Neural cell (in vitro differentiated cells): ENCODE results near the gene KRTAP1-5. TPM values are rescaled to one million over a fixed set of nuclear protein-coding genes. Genes with fewer than 3 reads are reported as not detected.
"Not testable (repeated sequence)": the region's sequence is repeated elsewhere in the genome, so short reads cannot be mapped to it uniquely, and the experiment has no call there.

Source experiments
- H2AFZ ChIP-seq: fragments of 200-600, 300-800 bp; sonication (generic), shearing (Covaris generic); 2 replicates; pipeline ENCODE4 v1.6.0; 2014; ENCODE audit warnings: low read depth, mild to moderate bottlenecking, antibody characterized with exemption, low read length, moderate library complexity
- H3F3A ChIP-seq: fragments of 200-600 bp; shearing (Covaris generic); 2 replicates; pipeline ENCODE4 v1.6.1; 2016; ENCODE audit warnings: mild to moderate bottlenecking, moderate library complexity, mixed read lengths, antibody characterized with exemption, low read length; ENCODE audit not compliant: insufficient read depth, poor library complexity, severe bottlenecking
- H3K27ac ChIP-seq: fragments of 200-600, 300-800 bp; sonication (generic), shearing (Covaris generic); 2 replicates; pipeline ENCODE4 v1.5.1; 2014; ENCODE audit warnings: mild to moderate bottlenecking, low read length, moderate library complexity
- H3K27me3 ChIP-seq: fragments of 300-800, 200-600 bp; sonication (generic), shearing (Covaris generic); 2 replicates; pipeline ENCODE4 v1.6.0; 2014; ENCODE audit warnings: mild to moderate bottlenecking, low read depth, low read length, moderate library complexity; ENCODE audit not compliant: insufficient read depth
- H3K36me3 ChIP-seq: fragments of 300-800, 200-600 bp; sonication (generic), shearing (Covaris generic); 2 replicates; pipeline ENCODE4 v1.5.1; 2014; ENCODE audit warnings: mild to moderate bottlenecking, antibody characterized with exemption, low read length, moderate library complexity; ENCODE audit not compliant: insufficient read depth
- H3K4me2 ChIP-seq: fragments of 300-800, 200-600 bp; sonication (generic), shearing (Covaris generic); 2 replicates; pipeline ENCODE4 v1.6.0; 2014; ENCODE audit warnings: mild to moderate bottlenecking, low read length
- H3K4me3 ChIP-seq: fragments of 300-800, 200-600 bp; sonication (generic), shearing (Covaris generic); 2 replicates; pipeline ENCODE4 v1.5.1; 2014; ENCODE audit warnings: mild to moderate bottlenecking, low read length, moderate library complexity
- H3K79me2 ChIP-seq: fragments of 200-600 bp; shearing (Covaris generic); replicated peaks from 2 replicates; pipeline ENCODE4 v1.6.0; 2014; ENCODE audit warnings: mild to moderate bottlenecking, low read length, moderate library complexity; ENCODE audit not compliant: insufficient read depth
- H3K9ac ChIP-seq: fragments of 300-800, 200-600 bp; sonication (generic), shearing (Covaris generic); 2 replicates; pipeline ENCODE4 v1.6.1; 2016; ENCODE audit warnings: mild to moderate bottlenecking, low read length, mixed read lengths
- H3K9me2 ChIP-seq: fragments of 200-600 bp; shearing (Covaris generic); 2 replicates; pipeline ENCODE4 v1.6.1; 2016; ENCODE audit warnings: mild to moderate bottlenecking, low read length, mixed read lengths; ENCODE audit not compliant: insufficient read depth
- H3K9me3 ChIP-seq: fragments of 200-600, 300-800 bp; sonication (generic), shearing (Covaris generic); 2 replicates; pipeline ENCODE4 v1.6.1; 2016; ENCODE audit warnings: mild to moderate bottlenecking, mixed run types, low read length, moderate library complexity, mixed read lengths
- H4K20me1 ChIP-seq: fragments of 200-600 bp; shearing (Covaris generic); 2 replicates; pipeline ENCODE4 v1.6.1; 2016; ENCODE audit warnings: mild to moderate bottlenecking, mixed run types; ENCODE audit not compliant: insufficient read depth
- CTCF ChIP-seq: fragments of 450-650 bp; IDR thresholded peaks from 2 replicates; pipeline ENCODE4 v1.5.1; 2014; ENCODE audit warnings: antibody characterized with exemption, mild to moderate bottlenecking, moderate library complexity; ENCODE audit not compliant: poor library complexity, severe bottlenecking
- EP300 ChIP-seq: fragments of 450-650 bp; conservative IDR thresholded peaks from 2 replicates; pipeline ENCODE4 v1.6.1; 2014; ENCODE audit warnings: antibody characterized with exemption, mild to moderate bottlenecking, moderate library complexity; ENCODE audit not compliant: poor library complexity, severe bottlenecking
- EZH2 ChIP-seq: fragments of 200-600, 300-800 bp; shearing (Covaris generic), sonication (generic); IDR thresholded peaks from 2 replicates; pipeline ENCODE4 v1.6.1; 2014; ENCODE audit warnings: antibody characterized with exemption, low read length, borderline replicate concordance, mild to moderate bottlenecking; ENCODE audit not compliant: insufficient read depth, poor library complexity, severe bottlenecking
- MXI1 ChIP-seq: fragments of 450-650 bp; conservative IDR thresholded peaks from 2 replicates; pipeline ENCODE4 v1.6.1; 2014; ENCODE audit warnings: antibody characterized with exemption, mild to moderate bottlenecking; ENCODE audit not compliant: poor library complexity, severe bottlenecking
- POLR2AphosphoS5 ChIP-seq: IDR thresholded peaks from 2 replicates; pipeline ENCODE4 v1.6.1; 2012
- RAD21 ChIP-seq: fragments of 450-650 bp; conservative IDR thresholded peaks from 2 replicates; pipeline ENCODE4 v1.6.1; 2014; ENCODE audit warnings: antibody characterized with exemption, mild to moderate bottlenecking, moderate library complexity
- REST ChIP-seq: IDR thresholded peaks from 2 replicates; pipeline ENCODE4 v1.6.1; 2012; ENCODE audit warnings: borderline replicate concordance
- SMC3 ChIP-seq: fragments of 450-650 bp; conservative IDR thresholded peaks from 2 replicates; pipeline ENCODE4 v1.6.1; 2014; ENCODE audit warnings: antibody characterized with exemption, mild to moderate bottlenecking, moderate library complexity; ENCODE audit not compliant: poor library complexity
- TAF1 ChIP-seq: IDR thresholded peaks from 2 replicates; pipeline ENCODE4 v1.6.1; 2012; ENCODE audit warnings: low read depth
- polyA plus RNA-seq: library from polyadenylated mRNA; depleted of rRNA; stranded (reverse); fragments of >200 nt; gene quantifications from 2 replicates; pipeline ENCODE4 v1.2.3, GENCODE V29; 2014

KRTAP1-5 gene
- polyA plus RNA-seq, 1 donor from 2014 or later = not detected

GRCh38 chr17:41057547-41057946 is 30.5 kb upstream of the KRTAP1-5 start:
- Histone ChIP-seq H4K20me1 (no peaks in the 10 kb centered on the region), H3K36me3 (no peaks in the 10 kb centered on the region), H2AFZ (no peak overlapping the region), H3K9me2 (no peaks in the 10 kb centered on the region), H3K4me2 (no peak overlapping the region), H3K79me2 (no peaks in the 10 kb centered on the region), H3K27ac (no peak overlapping the region), H3K9ac (no peak overlapping the region), H3K9me3 (no peaks in the 10 kb centered on the region), H3F3A (no peaks in the 10 kb centered on the region), H3K4me3 (no peak overlapping the region), H3K27me3 (no peaks in the 10 kb centered on the region)
- TF ChIP-seq SMC3 = no peak
- TF ChIP-seq EZH2 = no peak
- TF ChIP-seq CTCF = no peak
- no peak for TF ChIP-seq TAF1
- TF ChIP-seq MXI1 = no peak
- TF ChIP-seq EP300 = no peak
- TF ChIP-seq REST = no peak
- no peak for TF ChIP-seq RAD21
- no peak for TF ChIP-seq POLR2AphosphoS5

GRCh38 chr17:41055130-41055529 is 28.1 kb upstream of the KRTAP1-5 start, which contains the start of gene KRTAP2-2:
Gene KRTAP2-2, minus strand, starts transcription at chr17:41055230. Its CDS starts 19 bp downstream, at chr17:41055211.
- not testable (repeated sequence) for H3K79me2 ChIP-seq, H3K9me3 ChIP-seq, H3K4me3 ChIP-seq, H3K9ac ChIP-seq, H3K4me2 ChIP-seq, H3F3A ChIP-seq, H4K20me1 ChIP-seq, H3K27ac ChIP-seq, H3K9me2 ChIP-seq, H3K27me3 ChIP-seq, H3K36me3 ChIP-seq, H2AFZ ChIP-seq

GRCh38 chr17:41054556-41054955 is 27.5 kb upstream of the KRTAP1-5 start:
- not testable (repeated sequence) for H3K36me3 ChIP-seq, H3K9me2 ChIP-seq, H3K9ac ChIP-seq, H2AFZ ChIP-seq, H3K4me3 ChIP-seq, H3K9me3 ChIP-seq, H3K27me3 ChIP-seq, H3F3A ChIP-seq, H3K4me2 ChIP-seq, H3K79me2 ChIP-seq, H4K20me1 ChIP-seq, H3K27ac ChIP-seq
